A549 treated with RU486 at 1 μM for 4 hours (cell line): ENCODE results near the gene FAM89B. TPM values are rescaled to one million over a fixed set of nuclear protein-coding genes. Genes with fewer than 3 reads are reported as not detected.

ENCODE experiments used
- total RNA-seq: library from RNA; stranded (reverse); fragments of 200-300 nt; extraction: Qiagen RNA extraction; gene quantifications from 5 replicates; pipeline ENCODE4 v1.2.3, GENCODE V29; 2022; ENCODE audit warnings: low read depth

Gene FAM89B
- total RNA-seq = 27.5 to 57.1 TPM (median 48.3 TPM) in 5 replicates

DNA sequence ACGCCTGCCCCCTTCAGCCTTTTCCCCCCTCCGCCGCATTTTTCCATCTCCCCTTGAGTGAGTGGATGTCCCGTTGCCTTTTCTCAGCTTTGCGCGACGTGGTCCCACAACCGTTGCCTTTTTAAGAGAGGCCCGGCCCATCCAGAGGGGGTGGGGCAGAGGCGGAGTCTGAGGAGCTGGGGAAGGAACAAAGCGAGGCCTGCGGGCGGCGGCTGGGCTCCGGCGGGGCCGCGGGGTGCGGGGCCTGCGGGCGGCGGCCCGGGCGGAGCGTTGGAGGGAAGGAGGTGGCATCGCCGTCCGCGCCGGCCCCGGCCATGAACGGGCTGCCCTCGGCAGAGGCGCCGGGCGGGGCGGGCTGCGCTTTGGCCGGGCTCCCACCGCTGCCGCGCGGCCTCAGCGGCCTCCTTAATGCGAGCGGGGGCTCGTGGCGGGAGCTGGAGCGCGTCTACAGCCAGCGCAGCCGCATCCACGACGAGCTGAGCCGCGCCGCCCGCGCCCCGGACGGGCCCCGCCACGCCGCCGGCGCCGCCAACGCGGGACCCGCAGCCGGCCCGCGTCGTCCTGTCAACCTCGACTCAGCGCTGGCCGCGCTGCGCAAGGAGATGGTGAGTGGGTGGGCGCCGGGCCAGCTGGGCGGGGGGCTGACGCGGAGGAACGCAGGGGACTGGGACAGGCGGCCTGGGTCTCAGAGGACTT, at the start of gene FAM89B:
Gene FAM89B, plus strand, starts transcription at position 183 of the 696 bp plus-strand sequence. Its CDS starts 132 bp downstream, at position 315.

GRCh38 chr11:65524741-65525545, 47.4 kb upstream of the FAM89B start, which contains the start of gene SCYL1:
SCYL1 (plus strand) TSS chr11:65525083; CDS start chr11:65525154, 71 bp downstream.

DNA sequence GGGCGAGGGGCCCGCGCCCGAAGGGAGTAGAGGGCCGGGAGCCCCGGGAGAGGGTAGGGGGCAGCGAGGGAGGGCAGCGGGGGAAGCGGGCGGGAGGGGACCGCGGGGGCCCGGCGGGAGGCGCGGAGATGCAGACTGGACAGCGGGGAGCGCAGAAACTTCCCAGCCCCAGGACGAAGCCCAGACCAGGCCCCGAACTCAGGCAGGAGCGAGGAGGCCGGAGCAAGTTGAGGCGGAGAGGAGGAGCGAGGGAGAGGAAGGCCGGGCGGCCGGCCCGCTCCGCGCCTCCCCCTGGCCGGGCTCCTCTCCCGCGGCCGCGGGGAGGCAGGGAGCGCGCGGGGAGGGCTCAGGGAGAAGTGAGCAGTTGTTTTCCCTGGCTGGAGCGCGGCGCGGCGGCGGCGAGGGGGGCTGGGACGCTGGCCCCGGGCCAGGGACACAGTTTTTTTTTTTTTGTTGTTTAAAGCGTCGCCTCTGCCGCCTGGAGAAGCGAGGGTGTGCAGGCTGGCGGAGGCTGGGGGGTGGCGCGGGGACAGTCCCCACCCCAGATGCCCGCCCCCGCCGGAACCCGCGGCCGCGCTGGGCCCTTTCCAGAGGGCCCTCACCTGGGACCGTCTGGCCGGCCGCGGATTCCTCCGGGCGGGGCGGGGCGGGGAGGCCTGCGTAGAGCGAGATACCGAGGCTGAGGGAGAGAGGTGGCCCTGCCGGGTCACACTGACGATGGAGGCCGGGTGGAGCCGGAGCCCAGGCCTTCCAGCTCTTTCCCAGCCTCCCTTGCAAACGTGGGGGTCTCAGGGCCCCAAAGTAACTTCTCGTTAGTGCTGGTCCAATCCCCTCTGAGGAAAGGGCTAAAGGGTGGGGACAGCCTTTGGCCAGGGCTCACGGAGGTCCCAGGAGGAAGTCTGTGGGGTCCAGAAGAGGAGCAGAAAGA, 14.1 kb upstream of the FAM89B start, which contains the start of gene LTBP3:
Gene LTBP3, minus strand, starts transcription at position 358 of the 928 bp plus-strand sequence. CDS start 400 bp downstream, outside the sequence.

GRCh38 chr11:65569973-65570918, 2.1 kb upstream of the FAM89B start, which contains the start of gene ZNRD2:
ZNRD2 (plus strand) TSS chr11:65570477; CDS start chr11:65570492, 15 bp downstream.

DNA sequence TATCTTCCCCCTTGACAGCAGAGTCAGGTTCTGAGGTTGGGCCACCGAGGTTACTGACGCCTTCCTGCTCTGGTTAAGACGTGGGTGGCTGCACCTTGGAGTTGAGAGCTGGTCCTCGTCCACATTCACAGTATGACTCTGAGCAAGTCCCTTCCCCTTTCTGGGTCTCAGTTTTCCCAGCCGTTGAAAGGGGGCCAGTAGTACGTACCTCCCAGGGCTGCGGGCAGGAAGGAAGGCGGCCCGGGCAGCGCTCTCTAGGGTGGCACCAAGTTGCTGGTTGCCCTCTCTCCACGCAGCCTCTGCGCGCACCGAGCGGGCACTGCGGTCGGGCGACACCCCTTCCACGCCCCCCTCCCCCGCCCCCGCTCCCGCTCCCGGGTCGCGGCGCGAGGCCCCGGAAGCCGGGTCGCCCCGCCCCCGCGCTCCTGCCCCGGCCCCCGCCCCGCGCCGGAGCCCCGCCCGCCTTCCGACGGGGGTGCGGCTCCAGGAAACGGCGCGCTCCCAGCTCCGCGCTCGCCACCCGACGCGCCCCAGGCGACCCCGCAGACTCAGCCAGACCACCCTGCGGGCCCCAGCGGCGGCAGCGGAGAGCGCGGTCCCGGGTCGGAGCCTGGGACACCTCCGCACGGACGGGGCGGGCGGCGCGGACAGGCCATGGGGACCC, 3.4 kb downstream of the FAM89B start, which contains the start of gene EHBP1L1:
Gene EHBP1L1, plus strand, starts transcription at position 486 of the 664 bp plus-strand sequence. CDS start 250 bp downstream, outside the sequence.

GRCh38 chr11:65595543-65596281, 23.4 kb downstream of the FAM89B start, which contains the start of gene KCNK7:
KCNK7 (minus strand) TSS chr11:65595800; CDS start chr11:65595772, 28 bp downstream.

DNA sequence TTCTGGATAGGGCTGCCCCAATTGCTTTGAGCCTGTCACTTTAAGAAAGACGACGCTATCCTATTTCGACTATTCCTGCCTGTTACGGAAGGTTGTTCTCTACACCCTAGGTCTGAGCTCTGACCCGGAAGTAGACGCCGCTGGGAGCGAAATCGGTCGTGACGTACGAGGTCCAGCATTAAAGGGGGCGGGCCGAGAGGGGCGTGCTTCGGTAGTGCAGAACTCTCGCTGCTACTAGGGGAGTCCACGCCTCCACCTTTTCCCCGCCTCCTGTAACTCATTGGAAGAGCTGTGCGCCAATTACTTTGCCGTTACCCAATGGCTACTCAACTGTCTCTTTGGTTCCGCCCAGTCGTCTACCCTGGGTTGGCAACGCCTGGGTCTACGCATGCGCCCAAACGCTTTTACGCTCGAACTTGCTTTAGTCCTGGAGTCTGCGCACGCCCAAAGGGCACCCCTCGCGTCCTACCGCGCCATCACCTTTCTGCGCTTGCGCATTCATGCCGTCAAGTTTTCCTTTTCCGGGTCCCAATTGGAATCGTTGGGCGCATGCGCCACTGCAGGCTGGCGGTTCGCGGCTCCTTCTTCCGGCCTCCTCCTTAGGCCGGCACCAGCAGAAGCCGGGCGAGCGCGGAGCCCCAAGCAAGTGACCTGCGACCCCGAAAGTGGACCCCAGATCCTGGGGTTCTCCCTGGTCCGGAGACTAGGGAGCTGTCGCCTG, 43.1 kb downstream of the FAM89B start, which contains the start of gene PCNX3:
Gene PCNX3, plus strand, starts transcription at position 548 of the 721 bp plus-strand sequence. CDS start 536 bp downstream, outside the sequence.

Other genes starting within 250 kb of the FAM89B start
- 38.9 to 41.1 TPM (median 39.0 TPM) in 5 replicates for gene DPF2, start 238.7 kb upstream of the FAM89B start, total RNA-seq
- gene TIGD3, start 217.8 kb upstream of the FAM89B start, total RNA-seq = 0.58 to 1.2 TPM (median 0.86 TPM) in 5 replicates
- gene SLC25A45, start 189.9 kb upstream of the FAM89B start, total RNA-seq = 9.8 to 12.9 TPM (median 10.9 TPM) in 5 replicates
- gene FRMD8, start 185.9 kb upstream of the FAM89B start, total RNA-seq = 38.6 to 57.7 TPM (median 48.3 TPM) in 5 replicates
- gene NEAT1, start 149.7 kb upstream of the FAM89B start, total RNA-seq = 119 to 272 TPM (median 214 TPM) in 5 replicates
- gene MALAT1, start 73.5 kb upstream of the FAM89B start, total RNA-seq = 26.0 to 79.2 TPM (median 71.5 TPM) in 5 replicates
- gene SCYL1, start 47.5 kb upstream of the FAM89B start, total RNA-seq = 41.8 to 64.0 TPM (median 60.8 TPM) in 5 replicates
- gene LTBP3, start 14.2 kb upstream of the FAM89B start, total RNA-seq = 89.5 to 139 TPM (median 115 TPM) in 5 replicates
- 68.9 to 82.1 TPM (median 80.4 TPM) in 5 replicates for gene ZNRD2, start 2.1 kb upstream of the FAM89B start, total RNA-seq
- gene EHBP1L1, start 3.5 kb downstream of the FAM89B start, total RNA-seq = 26.8 to 46.1 TPM (median 41.0 TPM) in 5 replicates
- 0.21 to 1.4 TPM (median 0.57 TPM) in 5 replicates for gene KCNK7, start 23.3 kb downstream of the FAM89B start, total RNA-seq
- gene MAP3K11, start 41.7 kb downstream of the FAM89B start, total RNA-seq = 37.5 to 55.8 TPM (median 50.4 TPM) in 5 replicates
- 24.0 to 39.4 TPM (median 33.5 TPM) in 5 replicates for gene PCNX3, start 43.2 kb downstream of the FAM89B start, total RNA-seq
- 9.2 to 21.6 TPM (median 19.1 TPM) in 5 replicates for gene SIPA1, start 65.6 kb downstream of the FAM89B start, total RNA-seq
- 68.9 to 82.9 TPM (median 82.0 TPM) in 5 replicates for gene RELA, start 90.4 kb downstream of the FAM89B start, total RNA-seq
- gene KAT5, start 139.7 kb downstream of the FAM89B start, total RNA-seq = 41.0 to 55.2 TPM (median 52.3 TPM) in 5 replicates
- 29.2 to 51.2 TPM (median 48.8 TPM) in 5 replicates for gene RNASEH2C, start 148.3 kb downstream of the FAM89B start, total RNA-seq
- gene AP5B1, start 208.4 kb downstream of the FAM89B start, total RNA-seq = 7.8 to 13.4 TPM (median 10.6 TPM) in 5 replicates
- gene OVOL1, start 214.5 kb downstream of the FAM89B start, total RNA-seq = 0.06 to 0.10 TPM (median 0.07 TPM) in 3 of 5 replicates, not detected in the others